ENCODE measurements around the gene OAS3. TPM values are rescaled to one million over a fixed set of nuclear protein-coding genes. Genes with fewer than 3 reads are reported as not detected.
"Not testable (repeated sequence)": the region's sequence is repeated elsewhere in the genome, so short reads cannot be mapped to it uniquely, and the experiment has no call there.

The OAS3 gene
- total RNA-seq, 1 donor from 2014 or later, result 7.1 TPM

GRCh38 chr12:112980491-112981158 lies 42.4 kb downstream of the OAS3 start:
- DNase-seq (ENCODE audit: low read depth), result no peak

GRCh38 chr12:112985642-112986290 lies 47.5 kb downstream of the OAS3 start:
- DNase-seq (ENCODE audit: low read depth), result no peak

GRCh38 chr12:112986291-112986800 lies 48.1 kb downstream of the OAS3 start:
- no peak for DNase-seq (ENCODE audit: low read depth)

- DNase-seq (ENCODE audit: low read depth), result no peak
Observed at GRCh38 chr12:112987561-112987960, 49.3 kb downstream of the OAS3 start.

GRCh38 chr12:112988224-112988623 lies 50.0 kb downstream of the OAS3 start:
- no peak for DNase-seq (ENCODE audit: low read depth)

GRCh38 chr12:112988823-112989385 lies 50.6 kb downstream of the OAS3 start:
- DNase-seq (ENCODE audit: low read depth), result not testable (repeated sequence)

GRCh38 chr12:112989806-112990205 lies 51.5 kb downstream of the OAS3 start:
- no peak for DNase-seq (ENCODE audit: low read depth)

- DNase-seq (ENCODE audit: low read depth), result peak; percentile 67
Observed at GRCh38 chr12:112992541-112993398, 54.5 kb downstream of the OAS3 start.

GRCh38 chr12:112995008-112995407 lies 56.7 kb downstream of the OAS3 start:
- no peak for DNase-seq (ENCODE audit: low read depth)

GRCh38 chr12:112996501-112996900 lies 58.2 kb downstream of the OAS3 start:
- no peak for DNase-seq (ENCODE audit: low read depth)

- no peak for DNase-seq (ENCODE audit: low read depth)
Observed at GRCh38 chr12:112997506-112997905, 59.2 kb downstream of the OAS3 start.

GRCh38 chr12:112998987-112999767 lies 60.9 kb downstream of the OAS3 start:
- DNase-seq (ENCODE audit: low read depth), result no peak

GRCh38 chr12:113000433-113000832 lies 62.2 kb downstream of the OAS3 start:
- no peak for DNase-seq (ENCODE audit: low read depth)

GRCh38 chr12:113002155-113002554 lies 63.9 kb downstream of the OAS3 start:
- peak; percentile 28 for DNase-seq (ENCODE audit: low read depth)

GRCh38 chr12:113002676-113003075 lies 64.4 kb downstream of the OAS3 start:
- DNase-seq (ENCODE audit: low read depth), result no peak

- no peak for DNase-seq (ENCODE audit: low read depth)
Observed at GRCh38 chr12:113003636-113004035, 65.4 kb downstream of the OAS3 start.

- peak; percentile 11 for DNase-seq (ENCODE audit: low read depth)
Observed at GRCh38 chr12:113005762-113006161, 67.5 kb downstream of the OAS3 start.

- no peak for DNase-seq (ENCODE audit: low read depth)
Observed at GRCh38 chr12:113006206-113006605, 67.9 kb downstream of the OAS3 start.

GRCh38 chr12:113006641-113007040 lies 68.4 kb downstream of the OAS3 start:
- DNase-seq (ENCODE audit: low read depth), result peak; percentile 76

GRCh38 chr12:113007166-113007565 lies 68.9 kb downstream of the OAS3 start:
- peak; percentile 94 for DNase-seq (ENCODE audit: low read depth)

- no peak for DNase-seq (ENCODE audit: low read depth)
Observed at GRCh38 chr12:113010701-113011100, 72.4 kb downstream of the OAS3 start.

Measured in renal cortical epithelial cell (primary cell).